ENCODE measurements around the gene LAMTOR2.

- TF ChIP-seq CTCF (IDR thresholded peaks at IDR 0.05; ENCODE audit: insufficient read depth, low read depth, low read length): no peak
- TF ChIP-seq EZH2 (IDR thresholded peaks at IDR 0.05; ENCODE audit: insufficient read depth, low read length): no peak
These were observed 34.1 kb upstream of the LAMTOR2 start, which contains the start of gene SSR2 for GRCh38 chr1:156020293-156021092.
